GM21381 (cell line): ENCODE results near the gene CTDNEP1.

Experiments
- ATAC-seq: cut with Tn5 transposase; IDR thresholded peaks from one replicate; pipeline ENCODE4 v1.9.1; 2021; ENCODE audit warnings: mild to moderate bottlenecking, moderate library complexity; ENCODE audit not compliant: unreplicated experiment

CTDNEP1 gene

GRCh38 chr17:7232114-7232513 lies 19.4 kb downstream of the CTDNEP1 start:
- ATAC-seq = no peak

GRCh38 chr17:7229504-7229903 lies 22.0 kb downstream of the CTDNEP1 start:
- ATAC-seq = no peak

- ATAC-seq = no peak
Observed at GRCh38 chr17:7228920-7229319, 22.6 kb downstream of the CTDNEP1 start.

- no peak for ATAC-seq
Observed at GRCh38 chr17:7226721-7227710, 24.5 kb downstream of the CTDNEP1 start.

- ATAC-seq = no peak
Observed at GRCh38 chr17:7225711-7226331, 25.7 kb downstream of the CTDNEP1 start.

GRCh38 chr17:7224661-7225111 lies 26.8 kb downstream of the CTDNEP1 start:
- no peak for ATAC-seq

GRCh38 chr17:7224110-7224509 lies 27.4 kb downstream of the CTDNEP1 start:
- ATAC-seq = no peak

- ATAC-seq = no peak
Observed at GRCh38 chr17:7223375-7223774, 28.2 kb downstream of the CTDNEP1 start.

- ATAC-seq = no peak
Observed at GRCh38 chr17:7222972-7223292, 28.6 kb downstream of the CTDNEP1 start.

- ATAC-seq = no peak
Observed at GRCh38 chr17:7222093-7222971, 29.2 kb downstream of the CTDNEP1 start.

GRCh38 chr17:7221278-7222092 lies 30.0 kb downstream of the CTDNEP1 start:
- ATAC-seq = no peak

GRCh38 chr17:7220593-7221277 lies 30.8 kb downstream of the CTDNEP1 start:
- ATAC-seq = no peak

GRCh38 chr17:7219812-7220592 lies 31.5 kb downstream of the CTDNEP1 start, which contains the start of the genes ACADVL and DLG4:
Gene ACADVL, plus strand, starts transcription at chr17:7219938. Its CDS starts 47 bp downstream, at chr17:7219985.
Gene DLG4, minus strand, starts transcription at chr17:7219836.
- peak; percentile 51 for ATAC-seq

GRCh38 chr17:7219229-7219811 lies 32.2 kb downstream of the CTDNEP1 start:
- no peak for ATAC-seq

GRCh38 chr17:7218758-7219157 lies 32.8 kb downstream of the CTDNEP1 start:
- ATAC-seq = no peak

GRCh38 chr17:7218166-7218565 lies 33.4 kb downstream of the CTDNEP1 start:
- ATAC-seq = no peak

GRCh38 chr17:7217113-7217987 lies 34.2 kb downstream of the CTDNEP1 start:
- no peak for ATAC-seq
